ENCODE measurements around the gene PIP4K2A.

Gene PIP4K2A

GRCh38 chr10:22711373-22711772, 3.0 kb downstream of the PIP4K2A start:
- Histone ChIP-seq H3K4me3 (ENCODE audit: low read length, poor library complexity, severe bottlenecking) (peak overlapping the region; percentile 81), H3K9ac (ENCODE audit: low read depth, low read length, poor library complexity, severe bottlenecking) (peak overlapping the region; percentile 85), H3K4me1 (ENCODE audit: insufficient read depth, low read length, poor library complexity, severe bottlenecking) (peaks cover 55% of the 10 kb centered on the region), H3K27me3 (ENCODE audit: insufficient read depth, low read length, poor library complexity, severe bottlenecking) (no peaks in the 10 kb centered on the region), H3K36me3 (ENCODE audit: insufficient read depth, low read length) (no peaks in the 10 kb centered on the region), H3F3A (ENCODE audit: low read depth) (no peaks in the 10 kb centered on the region), H3K4me2 (ENCODE audit: low read depth, low read length, poor library complexity, severe bottlenecking) (peak overlapping the region; percentile 85), H2AFZ (ENCODE audit: low read length) (no peak overlapping the region), H3K9me3 (ENCODE audit: insufficient read depth, low read depth, low read length) (no peaks in the 10 kb centered on the region), H3K9me2 (replicated peaks; ENCODE audit: low read depth, low read length) (no peaks in the 10 kb centered on the region), H3K79me2 (ENCODE audit: insufficient read depth, low read length) (peaks cover 77% of the 10 kb centered on the region), H4K20me1 (ENCODE audit: insufficient read depth, low read length, poor library complexity, severe bottlenecking) (peaks cover 76% of the 10 kb centered on the region)
- no peak for TF ChIP-seq EZH2phosphoT487 (IDR thresholded peaks at IDR 0.05; ENCODE audit: borderline replicate concordance)
- no peak for TF ChIP-seq CTCF (conservative IDR thresholded peaks at IDR 0.05; ENCODE audit: low read length)

- Histone ChIP-seq H3K4me2 (ENCODE audit: low read depth, low read length, poor library complexity, severe bottlenecking) (peak overlapping the region; percentile 85), H3K27me3 (ENCODE audit: insufficient read depth, low read length, poor library complexity, severe bottlenecking) (no peaks in the 10 kb centered on the region), H3K79me2 (ENCODE audit: insufficient read depth, low read length) (peaks cover 89% of the 10 kb centered on the region), H3F3A (ENCODE audit: low read depth) (no peaks in the 10 kb centered on the region), H3K9ac (ENCODE audit: low read depth, low read length, poor library complexity, severe bottlenecking) (peak overlapping the region; percentile 85), H3K36me3 (ENCODE audit: insufficient read depth, low read length) (no peaks in the 10 kb centered on the region), H4K20me1 (ENCODE audit: insufficient read depth, low read length, poor library complexity, severe bottlenecking) (peaks cover 87% of the 10 kb centered on the region), H3K9me2 (replicated peaks; ENCODE audit: low read depth, low read length) (no peaks in the 10 kb centered on the region), H3K4me3 (ENCODE audit: low read length, poor library complexity, severe bottlenecking) (peak overlapping the region; percentile 81), H3K4me1 (ENCODE audit: insufficient read depth, low read length, poor library complexity, severe bottlenecking) (peaks cover 66% of the 10 kb centered on the region), H3K9me3 (ENCODE audit: insufficient read depth, low read depth, low read length) (no peaks in the 10 kb centered on the region), H2AFZ (ENCODE audit: low read length) (no peak overlapping the region)
- TF ChIP-seq CTCF (conservative IDR thresholded peaks at IDR 0.05; ENCODE audit: low read length) = no peak
- no peak for TF ChIP-seq EZH2phosphoT487 (IDR thresholded peaks at IDR 0.05; ENCODE audit: borderline replicate concordance)
These were observed 4.1 kb downstream of the PIP4K2A start for GRCh38 chr10:22710139-22710745.

GRCh38 chr10:22708772-22709171, 5.6 kb downstream of the PIP4K2A start:
- Histone ChIP-seq H3K79me2 (ENCODE audit: insufficient read depth, low read length) (peaks cover 100% of the 10 kb centered on the region), H3K9me3 (ENCODE audit: insufficient read depth, low read depth, low read length) (no peaks in the 10 kb centered on the region), H3K4me3 (ENCODE audit: low read length, poor library complexity, severe bottlenecking) (no peak overlapping the region), H3K36me3 (ENCODE audit: insufficient read depth, low read length) (no peaks in the 10 kb centered on the region), H3F3A (ENCODE audit: low read depth) (no peaks in the 10 kb centered on the region), H3K4me2 (ENCODE audit: low read depth, low read length, poor library complexity, severe bottlenecking) (peak overlapping the region; percentile 85), H2AFZ (ENCODE audit: low read length) (no peak overlapping the region), H3K27me3 (ENCODE audit: insufficient read depth, low read length, poor library complexity, severe bottlenecking) (no peaks in the 10 kb centered on the region), H4K20me1 (ENCODE audit: insufficient read depth, low read length, poor library complexity, severe bottlenecking) (peaks cover 96% of the 10 kb centered on the region), H3K9me2 (replicated peaks; ENCODE audit: low read depth, low read length) (no peaks in the 10 kb centered on the region), H3K9ac (ENCODE audit: low read depth, low read length, poor library complexity, severe bottlenecking) (no peak overlapping the region), H3K4me1 (ENCODE audit: insufficient read depth, low read length, poor library complexity, severe bottlenecking) (peaks cover 68% of the 10 kb centered on the region)
- TF ChIP-seq EZH2phosphoT487 (IDR thresholded peaks at IDR 0.05; ENCODE audit: borderline replicate concordance) (no peak), CTCF (conservative IDR thresholded peaks at IDR 0.05; ENCODE audit: low read length) (no peak)

Data from Loucy (cell line).